ENCODE measurements around the gene WDR13. TPM values are rescaled to one million over a fixed set of nuclear protein-coding genes. Genes with fewer than 3 reads are reported as not detected.

WDR13 gene
- polyA plus RNA-seq, 1 of the 3 experiments (the other 2 are of a cell fraction): 101 TPM

DNA sequence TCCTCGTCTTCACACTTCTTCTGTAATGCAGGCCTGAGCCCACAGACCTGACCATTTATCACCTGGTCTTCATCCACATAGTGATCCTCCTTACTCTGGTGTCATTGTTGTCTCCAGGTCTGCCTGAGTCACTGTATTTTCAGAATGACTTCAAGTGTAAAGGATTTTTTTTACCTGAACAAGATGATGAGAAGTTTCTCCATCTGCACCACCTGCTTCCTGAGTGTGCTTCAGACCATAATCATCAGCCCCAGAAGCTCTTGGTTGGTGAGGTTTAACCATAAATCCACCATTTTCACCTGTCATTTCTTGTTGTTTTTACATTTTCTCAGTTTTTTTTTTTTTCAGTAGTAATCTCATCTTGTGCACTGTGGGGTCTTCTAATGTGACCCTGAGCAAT is 39.0 kb downstream of the WDR13 start:
- Histone ChIP-seq H3K9ac (no peak overlapping the region), H3K36me3 (replicated peaks in 1 of 2; ENCODE audit: control insufficient read depth in 1 of 2, insufficient read depth in 2 of 2, low read length in 1 of 2) (no peaks in the 10 kb centered on the region), H2AFZ (ENCODE audit: low read depth) (no peak overlapping the region), H3K4me3 (ENCODE audit: low read depth in 2 of 2, low read length in 1 of 2) (no peak overlapping the region), H3K9me3 (no peaks in the 10 kb centered on the region), H3K27me3 (ENCODE audit: insufficient read depth) (0 out of 2 replicates have a peak, but pooled peaks cover 6% of the 10 kb centered on the region), H4K20me1 (ENCODE audit: insufficient read depth) (no peaks in the 10 kb centered on the region), H3K27ac (ENCODE audit: low read depth in 2 of 2, low read length in 1 of 2) (no peak overlapping the region), H3K4me1 (ENCODE audit: control insufficient read depth in 1 of 2, insufficient read depth in 2 of 2, low read depth in 1 of 2, low read length in 1 of 2) (peaks cover 0 to 3% of the 10 kb centered on the region in 2 experiments; a peak in 1 of 4 replicates), H3K9me2 (no peaks in the 10 kb centered on the region), H3K4me2 (no peak overlapping the region), H3K79me2 (ENCODE audit: insufficient read depth) (no peaks in the 10 kb centered on the region), H3F3A (replicated peaks; ENCODE audit: insufficient read depth) (no peaks in the 10 kb centered on the region)
- POLR2A ChIA-PET: no interaction called here
- TF ChIP-seq YY1 (IDR thresholded peaks at IDR 0.05; ENCODE audit: low read depth): no peak
- TF ChIP-seq JUND (IDR thresholded peaks at IDR 0.05): no peak
- TF ChIP-seq, protein P1, sequence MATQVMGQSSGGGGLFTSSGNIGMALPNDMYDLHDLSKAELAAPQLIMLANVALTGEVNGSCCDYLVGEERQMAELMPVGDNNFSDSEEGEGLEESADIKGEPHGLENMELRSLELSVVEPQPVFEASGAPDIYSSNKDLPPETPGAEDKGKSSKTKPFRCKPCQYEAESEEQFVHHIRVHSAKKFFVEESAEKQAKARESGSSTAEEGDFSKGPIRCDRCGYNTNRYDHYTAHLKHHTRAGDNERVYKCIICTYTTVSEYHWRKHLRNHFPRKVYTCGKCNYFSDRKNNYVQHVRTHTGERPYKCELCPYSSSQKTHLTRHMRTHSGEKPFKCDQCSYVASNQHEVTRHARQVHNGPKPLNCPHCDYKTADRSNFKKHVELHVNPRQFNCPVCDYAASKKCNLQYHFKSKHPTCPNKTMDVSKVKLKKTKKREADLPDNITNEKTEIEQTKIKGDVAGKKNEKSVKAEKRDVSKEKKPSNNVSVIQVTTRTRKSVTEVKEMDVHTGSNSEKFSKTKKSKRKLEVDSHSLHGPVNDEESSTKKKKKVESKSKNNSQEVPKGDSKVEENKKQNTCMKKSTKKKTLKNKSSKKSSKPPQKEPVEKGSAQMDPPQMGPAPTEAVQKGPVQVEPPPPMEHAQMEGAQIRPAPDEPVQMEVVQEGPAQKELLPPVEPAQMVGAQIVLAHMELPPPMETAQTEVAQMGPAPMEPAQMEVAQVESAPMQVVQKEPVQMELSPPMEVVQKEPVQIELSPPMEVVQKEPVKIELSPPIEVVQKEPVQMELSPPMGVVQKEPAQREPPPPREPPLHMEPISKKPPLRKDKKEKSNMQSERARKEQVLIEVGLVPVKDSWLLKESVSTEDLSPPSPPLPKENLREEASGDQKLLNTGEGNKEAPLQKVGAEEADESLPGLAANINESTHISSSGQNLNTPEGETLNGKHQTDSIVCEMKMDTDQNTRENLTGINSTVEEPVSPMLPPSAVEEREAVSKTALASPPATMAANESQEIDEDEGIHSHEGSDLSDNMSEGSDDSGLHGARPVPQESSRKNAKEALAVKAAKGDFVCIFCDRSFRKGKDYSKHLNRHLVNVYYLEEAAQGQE (IDR thresholded peaks at IDR 0.05; ENCODE audit: low read depth, low read length): no peak
- TF ChIP-seq ELF1 (IDR thresholded peaks at IDR 0.05): no peak
- TF ChIP-seq NRF1 (IDR thresholded peaks at IDR 0.05; ENCODE audit: low read depth, low read length): no peak
- TF ChIP-seq TAF1 (IDR thresholded peaks at IDR 0.05; ENCODE audit: borderline replicate concordance, low read depth, low read length): no peak
- no peak for TF ChIP-seq CHD2 (IDR thresholded peaks at IDR 0.05; ENCODE audit: low read length, partially characterized antibody)
- no peak for TF ChIP-seq GATA2 (CRISPR knock-in tag; IDR thresholded peaks at IDR 0.05)
- TF ChIP-seq, protein P2, sequence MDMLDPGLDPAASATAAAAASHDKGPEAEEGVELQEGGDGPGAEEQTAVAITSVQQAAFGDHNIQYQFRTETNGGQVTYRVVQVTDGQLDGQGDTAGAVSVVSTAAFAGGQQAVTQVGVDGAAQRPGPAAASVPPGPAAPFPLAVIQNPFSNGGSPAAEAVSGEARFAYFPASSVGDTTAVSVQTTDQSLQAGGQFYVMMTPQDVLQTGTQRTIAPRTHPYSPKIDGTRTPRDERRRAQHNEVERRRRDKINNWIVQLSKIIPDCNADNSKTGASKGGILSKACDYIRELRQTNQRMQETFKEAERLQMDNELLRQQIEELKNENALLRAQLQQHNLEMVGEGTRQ (IDR thresholded peaks at IDR 0.05; ENCODE audit: borderline replicate concordance, low read depth, low read length): no peak
- TF ChIP-seq, protein P3, sequence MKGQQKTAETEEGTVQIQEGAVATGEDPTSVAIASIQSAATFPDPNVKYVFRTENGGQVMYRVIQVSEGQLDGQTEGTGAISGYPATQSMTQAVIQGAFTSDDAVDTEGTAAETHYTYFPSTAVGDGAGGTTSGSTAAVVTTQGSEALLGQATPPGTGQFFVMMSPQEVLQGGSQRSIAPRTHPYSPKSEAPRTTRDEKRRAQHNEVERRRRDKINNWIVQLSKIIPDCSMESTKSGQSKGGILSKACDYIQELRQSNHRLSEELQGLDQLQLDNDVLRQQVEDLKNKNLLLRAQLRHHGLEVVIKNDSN (IDR thresholded peaks at IDR 0.05; ENCODE audit: borderline replicate concordance, low read depth): no peak
- TF ChIP-seq RXRA (IDR thresholded peaks at IDR 0.05; ENCODE audit: borderline replicate concordance, low read depth): no peak
- TF ChIP-seq MXI1 (IDR thresholded peaks at IDR 0.05; ENCODE audit: low read depth, low read length): no peak
- no peak for TF ChIP-seq RAD21 (IDR thresholded peaks at IDR 0.05; ENCODE audit: low read length)
- TF ChIP-seq, protein P4, sequence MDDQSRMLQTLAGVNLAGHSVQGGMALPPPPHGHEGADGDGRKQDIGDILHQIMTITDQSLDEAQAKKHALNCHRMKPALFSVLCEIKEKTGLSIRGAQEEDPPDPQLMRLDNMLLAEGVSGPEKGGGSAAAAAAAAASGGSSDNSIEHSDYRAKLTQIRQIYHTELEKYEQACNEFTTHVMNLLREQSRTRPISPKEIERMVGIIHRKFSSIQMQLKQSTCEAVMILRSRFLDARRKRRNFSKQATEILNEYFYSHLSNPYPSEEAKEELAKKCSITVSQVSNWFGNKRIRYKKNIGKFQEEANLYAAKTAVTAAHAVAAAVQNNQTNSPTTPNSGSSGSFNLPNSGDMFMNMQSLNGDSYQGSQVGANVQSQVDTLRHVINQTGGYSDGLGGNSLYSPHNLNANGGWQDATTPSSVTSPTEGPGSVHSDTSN (IDR thresholded peaks at IDR 0.05): no peak
- no peak for TF ChIP-seq RFX5 (IDR thresholded peaks at IDR 0.05; ENCODE audit: low read length)
- TF ChIP-seq TEAD4 (IDR thresholded peaks at IDR 0.05; ENCODE audit: borderline replicate concordance, insufficient read depth): no peak
- no peak for DNase-seq
- WGBS (ENCODE audit: low lambda C conversion rate): 42% methylated on average over 1 of the region's 1 CpG
- CTCF ChIA-PET: no interaction called here
